Posterior cingulate gyrus (tissue), 11 donors: Measurements from ENCODE around the gene VPS50.
"Not testable (repeated sequence)": the region's sequence is repeated elsewhere in the genome, so short reads cannot be mapped to it uniquely, and the experiment has no call there.

Experiments
- DNase-seq, 10 donors: peaks; one replicate each; pipeline versions ENCODE4 v3.0.0 to v3.0.0-alpha.2; 2020 to 2021; ENCODE audit warnings: mixed read lengths in 3 of 10
- intact Hi-C: fragments of 100-400 bp; cut with DNase I; formaldehyde crosslinking; loops from one replicate; pipeline ENCODE4 v1.15.1; 2023

VPS50 gene

GRCh38 chr7:93238748-93239147 lies 6.6 kb downstream of the VPS50 start:
- intact Hi-C loops = no loop called here
- DNase-seq = no peak

- no peak for DNase-seq
- intact Hi-C loops = no loop called here
Measured at GRCh38 chr7:93239824-93240223, 7.7 kb downstream of the VPS50 start.

- intact Hi-C loops = no loop called here
- DNase-seq = no peak
Measured at GRCh38 chr7:93242106-93242505, 9.9 kb downstream of the VPS50 start.

GRCh38 chr7:93245525-93246432 lies 13.6 kb downstream of the VPS50 start:
- DNase-seq = no peak
- intact Hi-C loops = loop anchor here (2.0 kb wide), 1 partner anchor 305 kb away; no protein-coding TSS in a partner anchor

- DNase-seq = no peak
- intact Hi-C loops = no loop called here
Measured at GRCh38 chr7:93249491-93250148, 17.5 kb downstream of the VPS50 start.

- intact Hi-C loops = no loop called here
- DNase-seq = no peak
Measured at GRCh38 chr7:93258661-93259060, 26.5 kb downstream of the VPS50 start.

GRCh38 chr7:93262535-93262934 lies 30.4 kb downstream of the VPS50 start:
- DNase-seq = no peak
- intact Hi-C loops = no loop called here

- no peak for DNase-seq
- intact Hi-C loops = no loop called here
Measured at GRCh38 chr7:93265220-93265619, 33.1 kb downstream of the VPS50 start.

- intact Hi-C loops = no loop called here
- no peak for DNase-seq
Measured at GRCh38 chr7:93279541-93279940, 47.4 kb downstream of the VPS50 start.

GRCh38 chr7:93284908-93285307 lies 52.7 kb downstream of the VPS50 start:
- intact Hi-C loops = no loop called here
- peak in 1 of 10 donors; percentile 24 for DNase-seq

- intact Hi-C loops = no loop called here
- no peak for DNase-seq
Measured at GRCh38 chr7:93293229-93293628, 61.1 kb downstream of the VPS50 start.

GRCh38 chr7:93298206-93298605 lies 66.0 kb downstream of the VPS50 start:
- DNase-seq = no peak
- intact Hi-C loops = no loop called here

- intact Hi-C loops = no loop called here
- no peak for DNase-seq
Measured at GRCh38 chr7:93298671-93299070, 66.5 kb downstream of the VPS50 start.

- intact Hi-C loops = no loop called here
- no peak for DNase-seq
Measured at GRCh38 chr7:93301736-93302135, 69.6 kb downstream of the VPS50 start.

GRCh38 chr7:93307131-93307660 lies 75.0 kb downstream of the VPS50 start:
- intact Hi-C loops = no loop called here
- no peak for DNase-seq

- intact Hi-C loops = no loop called here
- DNase-seq = no peak
Measured at GRCh38 chr7:93307943-93308342, 75.8 kb downstream of the VPS50 start.

- no peak for DNase-seq
Measured at GRCh38 chr7:93310346-93310745, 78.2 kb downstream of the VPS50 start.

GRCh38 chr7:93314449-93314848 lies 82.3 kb downstream of the VPS50 start:
- DNase-seq = no peak
- intact Hi-C loops = no loop called here

More at GRCh38 chr7:93310346-93310745, 78.2 kb downstream of the VPS50 start:
- intact Hi-C loops = no loop called here

GRCh38 chr7:93315896-93316295 lies 83.7 kb downstream of the VPS50 start:
- no peak for DNase-seq
- intact Hi-C loops = no loop called here

GRCh38 chr7:93316730-93317129 lies 84.6 kb downstream of the VPS50 start:
- intact Hi-C loops = no loop called here
- no peak for DNase-seq

GRCh38 chr7:93320887-93321286 lies 88.7 kb downstream of the VPS50 start:
- intact Hi-C loops = no loop called here
- DNase-seq = no peak

GRCh38 chr7:93326291-93326690 lies 94.1 kb downstream of the VPS50 start:
- intact Hi-C loops = not testable (repeated sequence)

More at GRCh38 chr7:93326291-93326690, 94.1 kb downstream of the VPS50 start:
- DNase-seq = not testable (repeated sequence)
